GM23248 (cell line): Measurements from ENCODE around the gene RAB6A. TPM values are rescaled to one million over a fixed set of nuclear protein-coding genes. Genes with fewer than 3 reads are reported as not detected.
"Not testable (repeated sequence)": the region's sequence is repeated elsewhere in the genome, so short reads cannot be mapped to it uniquely, and the experiment has no call there.

ENCODE experiments used
- DNase-seq: peaks from one replicate; pipeline ENCODE4 v3.0.0-alpha.2; 2015
- H2AFZ ChIP-seq: fragments of 200-600 bp; sonication (generic); 2 replicates; pipeline ENCODE4 v1.6.1; 2016; ENCODE audit warnings: antibody characterized with exemption
- H3F3A ChIP-seq: fragments of 200-600 bp; sonication (generic); 2 replicates; pipeline ENCODE4 v1.6.1; 2016; ENCODE audit warnings: mild to moderate bottlenecking, antibody characterized with exemption, mixed run types; ENCODE audit not compliant: insufficient read depth
- H3K27ac ChIP-seq: fragments of 200-600 bp; sonication (generic); 2 replicates; pipeline ENCODE4 v1.5.1; 2016; ENCODE audit warnings: mild to moderate bottlenecking
- H3K27me3 ChIP-seq: fragments of 200-600 bp; sonication (generic); replicated peaks from 2 replicates; pipeline ENCODE4 v1.6.1; 2016; ENCODE audit warnings: mild to moderate bottlenecking; ENCODE audit not compliant: insufficient read depth
- H3K36me3 ChIP-seq: fragments of 200-600 bp; sonication (generic); 2 replicates; pipeline ENCODE4 v1.6.1; 2016; ENCODE audit warnings: low read depth, mild to moderate bottlenecking
- H3K4me1 ChIP-seq: fragments of 200-600 bp; sonication (generic); 2 replicates; pipeline ENCODE4 v1.6.1; 2016; ENCODE audit warnings: mild to moderate bottlenecking; ENCODE audit not compliant: insufficient read depth
- H3K4me2 ChIP-seq: fragments of 200-600 bp; sonication (generic); one replicate; pipeline ENCODE4 v1.6.1; 2016; ENCODE audit warnings: mild to moderate bottlenecking; ENCODE audit not compliant: unreplicated experiment
- H3K4me3 ChIP-seq: fragments of 200-600 bp; sonication (generic); 2 replicates; pipeline ENCODE4 v1.5.1; 2016; ENCODE audit warnings: mild to moderate bottlenecking
- H3K79me2 ChIP-seq: fragments of 200-600 bp; sonication (generic); 2 replicates; pipeline ENCODE4 v1.6.1; 2016; ENCODE audit warnings: mild to moderate bottlenecking; ENCODE audit not compliant: insufficient read depth
- H3K9ac ChIP-seq: fragments of 200-600 bp; sonication (generic); 2 replicates; pipeline ENCODE4 v1.6.1; 2016; ENCODE audit warnings: mild to moderate bottlenecking
- H3K9me2 ChIP-seq: fragments of 200-600 bp; sonication (generic); 2 replicates; pipeline ENCODE4 v1.6.1; 2016; ENCODE audit warnings: mixed run types, mild to moderate bottlenecking, moderate library complexity; ENCODE audit not compliant: insufficient read depth
- H3K9me3 ChIP-seq: fragments of 200-600 bp; sonication (generic); one replicate; pipeline ENCODE4 v1.6.1; 2017; ENCODE audit warnings: low read depth
- H4K20me1 ChIP-seq: fragments of 200-600 bp; sonication (generic); 2 replicates; pipeline ENCODE4 v1.6.0; 2016; ENCODE audit not compliant: insufficient read depth
- EZH2 ChIP-seq: fragments of 200-600 bp; sonication (generic); IDR thresholded peaks from 2 replicates; pipeline ENCODE4 v1.6.1; 2018; ENCODE audit warnings: antibody characterized with exemption, mild to moderate bottlenecking; ENCODE audit not compliant: insufficient read depth, poor library complexity, severe bottlenecking
- EZH2phosphoT487 ChIP-seq: fragments of 200-600 bp; sonication (generic); IDR thresholded peaks from 2 replicates; pipeline ENCODE4 v1.6.1; 2018; ENCODE audit warnings: antibody characterized with exemption, moderate library complexity, mild to moderate bottlenecking, low read depth; ENCODE audit not compliant: insufficient read depth
- WGBS, 2 experiments: methylation state at CpG; one replicate each; pipeline ENCODE4 v1.1.6; 2015 to 2017; ENCODE audit warnings: low lambda C conversion rate in 2 of 2, low coverage in 1 of 2; ENCODE audit errors: missing lambda C conversion rate in 2 of 2; 5-methylcytosine and 5-hydroxymethylcytosine counted together
- in situ Hi-C: fragments of 300-500 bp; cut with MboI; formaldehyde crosslinking; loops from 2 replicates; pipeline ENCODE4 v1.15.0; 2020
- polyA plus RNA-seq: library from polyadenylated mRNA; unstranded; fragments of >200 nt; fragmentation: Nextera tagmentation; extraction: Ambion mirVana; gene quantifications from 2 replicates; pipeline ENCODE4 v1.2.1, GENCODE V29; 2016
- total RNA-seq: library from RNA; depleted of rRNA; stranded (reverse); fragments of >200 nt; shearing (Covaris generic); gene quantifications from 2 replicates; pipeline ENCODE4 v1.2.3, GENCODE V29; 2014

RAB6A gene
- total and polyA plus RNA-seq, 2 experiments from 2014 or later: 145 to 147 TPM

DNA sequence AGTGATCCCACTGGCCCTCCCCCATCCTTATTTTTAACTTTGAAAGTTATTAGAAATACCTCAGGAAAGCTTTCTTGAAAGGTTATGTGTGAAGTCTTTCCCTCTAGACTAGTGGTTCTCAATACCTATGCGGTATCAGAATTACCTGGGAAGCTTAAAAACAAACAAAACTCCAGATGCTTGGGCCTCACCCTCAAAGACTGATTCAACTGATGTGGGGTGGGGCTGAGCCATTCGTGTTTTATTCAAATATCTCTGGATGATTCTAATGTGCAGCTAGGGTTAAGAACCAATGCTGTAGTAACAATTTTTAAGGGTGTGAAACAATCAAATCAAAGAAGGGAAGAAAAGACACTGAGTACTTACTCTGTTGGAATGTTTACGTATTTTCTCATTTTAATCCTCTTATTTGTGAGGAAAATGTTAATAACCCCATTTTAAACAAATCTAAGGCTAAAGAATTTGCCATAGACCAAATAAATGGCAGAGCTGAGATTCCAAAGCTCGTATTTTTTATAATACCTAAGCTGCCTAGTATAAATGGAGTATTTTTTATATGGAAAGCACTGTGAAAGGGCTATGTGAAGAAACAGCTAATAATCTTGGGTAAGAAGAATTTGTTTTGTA lies 66.9 kb downstream of the RAB6A start:
- no peak for TF ChIP-seq EZH2phosphoT487
- no peak for TF ChIP-seq EZH2
- WGBS, 2 experiments: 84 to 89% methylated on average over 4 of the region's 4 CpGs
- Histone ChIP-seq H3K4me3 (no peak overlapping the region), H3F3A (peaks cover 11% of the 10 kb centered on the region), H3K4me1 (no peaks in the 10 kb centered on the region), H4K20me1 (no peaks in the 10 kb centered on the region), H3K27ac (no peak overlapping the region), H3K36me3 (peaks cover 19% of the 10 kb centered on the region; the same call in 1 of the 2 replicates), H2AFZ (no peak overlapping the region), H3K9me3 (no peaks in the 10 kb centered on the region), H3K4me2 (no peak overlapping the region), H3K9me2 (no peaks in the 10 kb centered on the region), H3K9ac (no peak overlapping the region), H3K27me3 (no peaks in the 10 kb centered on the region), H3K79me2 (peaks cover 27% of the 10 kb centered on the region; the same call in 1 of the 2 replicates)
- in situ Hi-C loops: no loop called here
- DNase-seq: no peak

DNA sequence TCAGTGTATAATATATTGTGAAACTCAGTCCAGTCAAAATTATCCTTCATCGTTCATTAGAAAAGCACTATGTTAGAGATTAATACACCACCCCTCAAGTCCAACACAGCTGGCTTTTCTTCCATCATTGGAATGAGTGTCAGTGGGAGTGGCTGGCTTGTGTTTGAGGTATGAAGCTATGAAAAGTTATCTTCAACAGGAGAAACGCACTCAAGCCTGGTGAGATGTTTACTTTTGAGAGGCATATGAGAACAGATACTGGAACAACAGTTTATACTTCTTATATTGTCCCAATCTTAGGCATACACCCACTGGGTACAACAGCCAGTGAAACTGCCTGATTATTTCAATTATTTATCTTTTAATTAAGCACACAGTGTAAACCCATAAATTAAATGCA lies 80.2 kb downstream of the RAB6A start:
- H3K9me3 ChIP-seq: no peaks in the 10 kb centered on the region
- H3K27me3 ChIP-seq: no peaks in the 10 kb centered on the region
- TF ChIP-seq EZH2phosphoT487 (no peak), EZH2 (no peak)
- WGBS, 2 experiments: 54 to 59% methylated on average over 2 of the region's 2 CpGs
- H3K4me3 ChIP-seq: no peak overlapping the region
- no peaks in the 10 kb centered on the region for H3K4me1 ChIP-seq
- H3K9me2 ChIP-seq: no peaks in the 10 kb centered on the region
- no peaks in the 10 kb centered on the region for H4K20me1 ChIP-seq
- no peak overlapping the region for H2AFZ ChIP-seq
- H3K4me2 ChIP-seq: no peak overlapping the region
- H3K27ac ChIP-seq: no peak overlapping the region
- H3F3A ChIP-seq: 0 out of 2 replicates have a peak, but pooled peaks cover 3% of the 10 kb centered on the region
- H3K9ac ChIP-seq: no peak overlapping the region
- H3K36me3 ChIP-seq: peaks cover 42% of the 10 kb centered on the region; the same call in 1 of the 2 replicates
- in situ Hi-C loops: no loop called here
- no peak for DNase-seq
- peaks cover 25% of the 10 kb centered on the region; the same call in 1 of the 2 replicates for H3K79me2 ChIP-seq

DNA sequence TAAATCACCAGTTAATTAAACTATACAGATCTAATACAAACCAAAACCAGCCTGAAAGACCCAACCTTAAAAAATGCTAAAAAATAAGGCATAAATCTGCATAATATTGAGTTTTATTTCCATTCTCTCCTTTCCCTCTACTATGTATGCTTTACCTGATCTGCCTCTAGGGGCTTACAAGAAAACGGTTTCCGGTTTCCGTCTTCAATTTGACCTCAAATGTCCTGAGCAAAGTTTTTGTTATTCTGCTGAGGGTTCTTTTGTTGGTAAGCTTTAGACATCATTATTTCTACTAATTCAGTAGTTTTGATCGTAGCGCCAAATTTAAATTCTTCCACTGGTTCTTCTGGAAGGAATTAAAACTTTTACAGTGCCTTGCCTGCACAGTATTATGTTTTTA lies 84.3 kb downstream of the RAB6A start:
- WGBS, 2 experiments: 98 to 99% methylated on average over 5 of the region's 5 CpGs

DNA sequence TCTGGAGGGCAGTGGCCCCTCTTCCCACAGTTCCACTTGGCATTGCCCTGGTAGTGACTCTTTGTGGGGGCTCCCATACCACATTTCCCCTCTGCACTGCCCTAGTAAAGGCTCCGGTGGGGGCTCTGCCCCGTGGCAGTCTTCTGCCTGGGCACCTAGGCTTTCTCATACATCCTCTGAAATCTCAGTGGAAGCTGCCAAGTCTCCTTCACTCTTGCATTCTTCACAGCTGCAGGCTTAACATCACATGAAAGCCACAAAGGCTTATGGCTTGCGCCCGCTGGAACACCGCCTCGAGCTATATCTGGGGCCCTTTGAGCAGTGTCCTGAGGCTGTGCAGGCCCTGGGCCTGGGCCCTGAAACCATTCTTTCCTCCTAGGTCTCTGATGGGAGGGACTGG lies 89.2 kb downstream of the RAB6A start:
- no peak for DNase-seq
- no peak overlapping the region for H3K9ac ChIP-seq
- no peaks in the 10 kb centered on the region for H3K9me2 ChIP-seq
- no peaks in the 10 kb centered on the region for H3K4me1 ChIP-seq
- no peak overlapping the region for H3K27ac ChIP-seq
- H3K4me2 ChIP-seq: no peak overlapping the region
- H3K27me3 ChIP-seq: no peaks in the 10 kb centered on the region
- in situ Hi-C loops: no loop called here
- no peaks in the 10 kb centered on the region for H3K9me3 ChIP-seq
- 85 to 86% methylated on average over 6 of the region's 6 CpGs for WGBS, 2 experiments
- no peaks in the 10 kb centered on the region for H3K79me2 ChIP-seq
- no peak overlapping the region for H2AFZ ChIP-seq
- TF ChIP-seq EZH2: no peak
- TF ChIP-seq EZH2phosphoT487: no peak
- no peaks in the 10 kb centered on the region for H4K20me1 ChIP-seq
- peaks cover 5% of the 10 kb centered on the region; the same call in 1 of the 2 replicates for H3K36me3 ChIP-seq
- H3K4me3 ChIP-seq: no peak overlapping the region
- H3F3A ChIP-seq: peaks cover 12% of the 10 kb centered on the region; the same call in 1 of the 2 replicates

More for the DNA sequence above, 84.3 kb downstream of the RAB6A start:
- H3K27ac ChIP-seq, H3K9me3 ChIP-seq, H4K20me1 ChIP-seq, H2AFZ ChIP-seq, H3F3A ChIP-seq, H3K4me3 ChIP-seq, H3K27me3 ChIP-seq, DNase-seq, H3K4me1 ChIP-seq, H3K79me2 ChIP-seq, in situ Hi-C loops, H3K9me2 ChIP-seq, H3K4me2 ChIP-seq, H3K9ac ChIP-seq: not testable (repeated sequence)
- peaks cover 37% of the 10 kb centered on the region; the same call in 1 of the 2 replicates for H3K36me3 ChIP-seq
